Natural killer cell treated with Interleukin-12 subunit alpha and Interleukin-12 subunit beta and Interleukin-15 and Interleukin-18, amount 100 ng/mL, for 72 hours (primary cell): ENCODE results near the gene FAIM2. TPM values are rescaled to one million over a fixed set of nuclear protein-coding genes. Genes with fewer than 3 reads are reported as not detected.

Experiments used
- ATAC-seq, 2 donors: fragments of 150-1000 bp; cut with Tn5 transposase in 1 of 2; sonication (Bioruptor Pico), chemical (Tn5 transposase) in 1 of 2; 2 replicates each; pipeline ENCODE4 v1.10.0; 2021
- DNase-seq: peaks from one replicate; pipeline ENCODE4 v3.0.0; 2022; ENCODE audit warnings: low spot score
- H3K27ac Mint-ChIP-seq, 2 donors: 1 replicate in 1 of 2; 2 replicates in 1 of 2; pipeline ENCODE4 v1.8.0; 2022; ENCODE audit warnings: mixed read lengths in 2 of 2, mild to moderate bottlenecking in 1 of 2, moderate library complexity in 1 of 2
- H3K27me3 Mint-ChIP-seq, 2 donors: 1 replicate in 1 of 2; 2 replicates in 1 of 2; pipeline ENCODE4 v1.8.0; 2022; ENCODE audit warnings: mixed read lengths in 2 of 2
- H3K36me3 Mint-ChIP-seq: one replicate; pipeline ENCODE4 v1.8.0; 2022; ENCODE audit warnings: mixed read lengths
- H3K4me1 Mint-ChIP-seq, 2 donors: 1 replicate in 1 of 2; 2 replicates in 1 of 2; pipeline ENCODE4 v1.8.0; 2022; ENCODE audit warnings: low read depth in 2 of 2, mixed read lengths in 2 of 2, mild to moderate bottlenecking in 1 of 2
- H3K4me3 Mint-ChIP-seq: one replicate; pipeline ENCODE4 v1.8.0; 2022; ENCODE audit warnings: mixed read lengths
- H3K9me3 Mint-ChIP-seq: 2 replicates; pipeline ENCODE4 v1.8.0; 2022; ENCODE audit warnings: mixed read lengths
- total RNA-seq, 2 donors: library from RNA; stranded (reverse); gene quantifications; one replicate each; pipeline ENCODE4 v1.2.3, GENCODE V29; 2022

Gene FAIM2
- total RNA-seq, 2 donors from 2014 or later, result 0.50 TPM; not detected in 1

GRCh38 chr12:49920241-49920914 is 16.7 kb upstream of the FAIM2 start:
- DNase-seq (no peak), ATAC-seq (no peak)
- no peaks in the 10 kb centered on the region for H3K9me3 Mint-ChIP-seq
- H3K27ac Mint-ChIP-seq, result no peak overlapping the region
- H3K4me3 Mint-ChIP-seq, result no peak overlapping the region
- no peaks in the 10 kb centered on the region for H3K4me1 Mint-ChIP-seq
- H3K27me3 Mint-ChIP-seq, result peaks cover 4 to 15% of the 10 kb centered on the region in 2 donors
- H3K36me3 Mint-ChIP-seq, result no peaks in the 10 kb centered on the region

DNA sequence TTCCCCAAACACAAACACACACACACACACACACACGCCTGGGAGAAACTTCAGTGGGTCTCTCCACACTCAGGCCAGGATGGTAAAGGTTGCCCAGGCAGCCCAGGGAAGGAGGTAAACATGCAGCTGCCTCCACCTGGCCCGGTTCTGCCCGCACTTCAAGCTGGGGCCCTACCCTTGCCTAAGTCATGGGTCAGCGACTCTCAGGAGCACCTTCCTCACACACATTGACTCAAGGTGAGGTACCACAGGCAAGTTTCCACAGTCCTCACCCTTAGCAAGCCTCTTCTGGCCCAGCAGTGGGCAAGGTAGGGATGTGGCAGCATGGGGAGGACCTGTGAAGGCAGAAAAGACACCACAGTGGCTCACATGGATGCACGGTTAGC is 14.1 kb upstream of the FAIM2 start:
- no peak for DNase-seq
- Mint-ChIP-seq H3K4me1 (no peaks in the 10 kb centered on the region), H3K36me3 (no peaks in the 10 kb centered on the region), H3K9me3 (no peaks in the 10 kb centered on the region), H3K27me3 (peaks cover 7 to 15% of the 10 kb centered on the region in 2 donors), H3K4me3 (no peak overlapping the region), H3K27ac (no peak overlapping the region)
- ATAC-seq, result peak; percentile 8 to 12

- Mint-ChIP-seq H3K4me3 (no peak overlapping the region), H3K9me3 (no peaks in the 10 kb centered on the region), H3K27ac (no peak overlapping the region), H3K27me3 (peaks cover 7 to 13% of the 10 kb centered on the region in 2 donors), H3K36me3 (no peaks in the 10 kb centered on the region), H3K4me1 (no peaks in the 10 kb centered on the region)
- no peak for DNase-seq
- ATAC-seq, result peak; percentile 14 to 20
These were observed 13.6 kb upstream of the FAIM2 start for GRCh38 chr12:49917166-49917787.

GRCh38 chr12:49916129-49916919 is 12.6 kb upstream of the FAIM2 start:
- DNase-seq (no peak), ATAC-seq (no peak)
- H3K27ac Mint-ChIP-seq, result no peak overlapping the region
- H3K9me3 Mint-ChIP-seq, result no peaks in the 10 kb centered on the region
- H3K4me1 Mint-ChIP-seq, result no peaks in the 10 kb centered on the region
- no peak overlapping the region for H3K4me3 Mint-ChIP-seq
- H3K27me3 Mint-ChIP-seq, result peaks cover 4 to 9% of the 10 kb centered on the region in 2 donors
- no peaks in the 10 kb centered on the region for H3K36me3 Mint-ChIP-seq

- no peak for DNase-seq
- Mint-ChIP-seq H3K27me3 (peaks cover 0 to 11% of the 10 kb centered on the region in 2 donors), H3K27ac (no peak overlapping the region), H3K36me3 (no peaks in the 10 kb centered on the region), H3K9me3 (no peaks in the 10 kb centered on the region), H3K4me3 (no peak overlapping the region), H3K4me1 (no peaks in the 10 kb centered on the region)
- no peak for ATAC-seq
These were observed 8.9 kb upstream of the FAIM2 start for GRCh38 chr12:49912345-49913255.

DNA sequence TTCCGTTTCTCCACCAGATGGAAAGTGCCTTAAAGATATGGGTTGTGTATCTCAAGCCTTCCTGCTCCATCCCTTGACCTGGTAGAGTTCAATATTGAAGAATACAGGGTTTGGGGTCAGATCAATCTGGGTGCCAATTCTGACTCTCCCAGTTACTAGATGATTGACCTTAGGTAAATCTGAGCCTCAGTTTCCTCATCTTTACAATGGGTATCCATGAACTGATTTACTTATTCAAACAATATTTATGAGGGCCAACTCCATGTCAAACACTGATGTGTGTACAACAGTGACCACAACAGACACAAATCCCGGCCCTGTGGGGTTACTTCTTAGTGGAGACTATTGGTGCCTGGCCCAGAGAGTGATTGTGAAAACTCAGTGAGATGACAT is 7.5 kb upstream of the FAIM2 start:
- ATAC-seq (no peak), DNase-seq (no peak)
- Mint-ChIP-seq H3K27ac (no peak overlapping the region), H3K4me3 (no peak overlapping the region), H3K9me3 (no peaks in the 10 kb centered on the region), H3K27me3 (peaks cover 3 to 7% of the 10 kb centered on the region in 2 donors), H3K4me1 (no peaks in the 10 kb centered on the region), H3K36me3 (no peaks in the 10 kb centered on the region)

GRCh38 chr12:49910331-49911212 is 6.9 kb upstream of the FAIM2 start:
- ATAC-seq (no peak), DNase-seq (no peak)
- Mint-ChIP-seq H3K4me1 (peaks cover 0 to 3% of the 10 kb centered on the region in 2 donors), H3K27ac (no peak overlapping the region), H3K36me3 (no peaks in the 10 kb centered on the region), H3K4me3 (no peak overlapping the region), H3K27me3 (peaks cover 9 to 10% of the 10 kb centered on the region in 2 donors), H3K9me3 (no peaks in the 10 kb centered on the region)

GRCh38 chr12:49909826-49910225 is 6.1 kb upstream of the FAIM2 start:
- Mint-ChIP-seq H3K27me3 (peaks cover 11 to 13% of the 10 kb centered on the region in 2 donors), H3K9me3 (no peaks in the 10 kb centered on the region), H3K4me1 (peaks cover 0 to 3% of the 10 kb centered on the region in 2 donors), H3K27ac (no peak overlapping the region), H3K36me3 (no peaks in the 10 kb centered on the region), H3K4me3 (no peak overlapping the region)
- no peak for DNase-seq
- ATAC-seq, result no peak

GRCh38 chr12:49909356-49909755 is 5.7 kb upstream of the FAIM2 start:
- ATAC-seq (no peak), DNase-seq (no peak)
- Mint-ChIP-seq H3K36me3 (no peaks in the 10 kb centered on the region), H3K4me3 (no peak overlapping the region), H3K27ac (no peak overlapping the region), H3K9me3 (no peaks in the 10 kb centered on the region), H3K27me3 (peaks cover 9 to 18% of the 10 kb centered on the region in 2 donors), H3K4me1 (peaks cover 4 to 8% of the 10 kb centered on the region in 2 donors)

DNA sequence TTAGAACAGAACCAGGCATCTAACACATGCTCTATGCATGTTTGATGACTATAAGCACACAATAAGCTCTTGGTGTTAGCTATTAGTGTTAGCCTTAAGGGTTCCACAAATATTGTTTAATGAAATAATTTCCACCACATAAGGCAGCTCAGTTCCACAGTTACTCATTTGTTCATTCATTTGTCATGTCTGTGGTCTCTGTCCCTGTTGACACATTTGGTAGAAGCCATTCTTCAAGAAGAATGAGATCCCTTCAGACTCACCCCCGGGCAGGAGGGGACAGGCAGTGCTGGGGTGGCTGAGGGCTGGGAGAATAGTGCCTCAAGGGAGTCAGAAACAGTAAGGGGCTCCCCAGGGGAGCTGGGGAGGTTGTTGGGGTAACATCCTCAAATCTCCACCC is 3.7 kb upstream of the FAIM2 start:
- Mint-ChIP-seq H3K9me3 (no peaks in the 10 kb centered on the region), H3K4me3 (no peak overlapping the region), H3K27ac (peak overlapping the region in 1 of 2 donors; percentile 62), H3K4me1 (peaks cover 8 to 11% of the 10 kb centered on the region in 2 donors), H3K27me3 (peaks cover 8 to 21% of the 10 kb centered on the region in 2 donors), H3K36me3 (no peaks in the 10 kb centered on the region)
- ATAC-seq (no peak), DNase-seq (no peak)

DNA sequence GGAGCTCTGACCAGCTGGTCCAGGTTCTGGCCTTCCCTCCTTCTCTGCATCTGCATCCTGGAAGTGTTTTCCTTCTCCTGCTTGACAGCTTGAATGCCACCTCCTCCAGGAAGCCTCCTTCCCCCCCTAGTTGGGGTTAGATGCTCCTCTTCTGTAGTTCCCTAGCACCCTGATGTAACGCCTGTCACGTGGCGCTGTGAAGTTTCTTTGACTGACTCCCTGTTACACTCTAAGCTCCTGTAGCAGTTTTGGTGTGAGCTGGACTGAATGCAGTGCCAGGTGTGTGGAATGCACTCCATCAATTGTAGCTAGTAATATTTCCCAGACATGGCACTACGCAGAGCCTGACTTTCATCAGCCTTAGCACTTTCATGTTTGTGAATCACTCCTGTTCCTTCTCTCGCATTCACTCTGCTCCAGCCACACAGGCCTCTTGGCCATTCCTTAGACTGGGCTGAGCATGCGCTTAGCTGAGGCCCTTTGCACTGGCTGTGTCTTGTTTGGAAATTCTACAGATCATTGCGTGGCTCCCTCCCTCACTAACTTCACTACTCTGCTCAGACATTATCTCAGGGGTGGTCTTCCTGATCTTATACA is 2.1 kb upstream of the FAIM2 start:
- Mint-ChIP-seq H3K36me3 (no peaks in the 10 kb centered on the region), H3K4me1 (peaks cover 8 to 11% of the 10 kb centered on the region in 2 donors), H3K4me3 (no peak overlapping the region), H3K9me3 (no peaks in the 10 kb centered on the region), H3K27ac (peak overlapping the region in 1 of 2 donors; percentile 50), H3K27me3 (peaks cover 6 to 31% of the 10 kb centered on the region in 2 donors)
- ATAC-seq (no peak), DNase-seq (no peak)

- peaks cover 8 to 11% of the 10 kb centered on the region in 2 donors for H3K4me1 Mint-ChIP-seq
- no peaks in the 10 kb centered on the region for H3K36me3 Mint-ChIP-seq
- H3K27me3 Mint-ChIP-seq, result peaks cover 6 to 32% of the 10 kb centered on the region in 2 donors
- peak overlapping the region; percentile 76 for H3K4me3 Mint-ChIP-seq
- ATAC-seq (no peak), DNase-seq (no peak)
- peak overlapping the region in 1 of 2 donors; percentile 71 for H3K27ac Mint-ChIP-seq
- no peaks in the 10 kb centered on the region for H3K9me3 Mint-ChIP-seq
These were observed 901 bp upstream of the FAIM2 start for GRCh38 chr12:49904601-49905000.
